ENCODE results near the gene IL21R.
"Not testable (repeated sequence)": the region's sequence is repeated elsewhere in the genome, so short reads cannot be mapped to it uniquely, and the experiment has no call there.

Gene IL21R

DNA sequence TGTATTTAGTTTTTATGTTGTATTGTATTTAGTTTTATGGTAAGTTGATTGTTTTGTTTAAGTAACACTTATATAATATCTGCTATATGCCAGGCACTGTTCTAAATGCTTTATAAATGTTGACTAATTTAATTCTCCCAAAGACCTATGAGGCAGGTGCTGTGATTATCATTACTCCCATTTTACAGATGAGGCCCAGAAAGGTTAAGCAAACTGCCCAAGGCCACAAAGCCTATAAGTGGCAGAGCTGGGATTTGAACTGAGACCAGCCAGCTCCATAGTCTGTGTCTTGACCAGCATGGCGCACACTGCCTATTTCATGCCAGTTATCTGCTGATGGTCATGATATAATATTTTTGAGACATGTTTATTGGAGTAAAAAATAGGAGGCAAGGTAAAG is 24.0 kb downstream of the IL21R start:
- in situ Hi-C loops (cut with MboI; ENCODE audit: low sequenced_read_pairs), result no loop called here

DNA sequence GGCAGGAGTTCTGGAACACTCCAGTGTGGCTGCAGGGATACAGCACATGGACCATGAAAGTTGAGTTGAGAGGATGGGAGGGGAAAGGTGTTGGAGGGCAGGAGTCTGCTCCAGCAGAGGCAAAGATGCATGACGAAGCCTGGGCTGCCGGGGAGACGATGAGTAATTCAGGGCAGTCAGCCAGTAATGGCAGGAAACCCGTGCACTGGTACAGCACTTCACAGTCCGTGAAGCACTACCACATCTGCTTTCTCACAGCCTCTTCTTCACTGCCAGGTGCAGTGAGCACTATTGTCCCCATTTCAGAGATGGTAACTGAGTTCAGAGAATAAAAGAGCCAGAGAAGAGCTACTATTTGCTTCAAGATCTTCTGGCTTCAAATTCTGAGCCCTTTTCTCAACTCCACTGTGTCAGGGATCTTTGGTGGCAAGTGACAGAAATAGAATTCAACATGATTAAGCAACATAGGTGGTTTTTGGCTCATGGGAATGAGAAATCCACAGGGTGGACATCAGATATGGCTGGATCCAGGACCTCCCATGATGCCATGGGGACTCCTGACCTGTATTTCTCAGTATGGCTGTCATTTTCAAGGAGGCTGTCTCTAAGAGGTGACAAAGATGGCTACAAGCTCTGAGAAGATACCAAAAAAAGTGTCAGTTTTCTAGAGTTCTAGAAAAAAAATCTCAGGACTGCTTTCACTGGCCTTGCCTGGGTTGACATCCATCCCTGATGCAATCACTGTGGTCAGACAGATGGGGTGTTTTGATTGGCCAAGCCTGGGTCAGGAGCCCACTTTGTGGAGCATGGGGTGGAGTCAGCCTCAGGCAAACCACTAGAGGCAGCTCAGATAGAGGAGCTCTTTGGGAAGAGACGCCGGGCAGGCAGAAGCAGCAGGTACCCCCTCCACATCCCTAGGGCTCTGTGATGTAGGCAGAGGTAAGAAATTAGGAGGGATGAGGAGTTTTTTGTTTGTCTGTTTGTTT is 24.7 kb downstream of the IL21R start:
- in situ Hi-C loops (cut with MboI; ENCODE audit: low sequenced_read_pairs), result no loop called here

DNA sequence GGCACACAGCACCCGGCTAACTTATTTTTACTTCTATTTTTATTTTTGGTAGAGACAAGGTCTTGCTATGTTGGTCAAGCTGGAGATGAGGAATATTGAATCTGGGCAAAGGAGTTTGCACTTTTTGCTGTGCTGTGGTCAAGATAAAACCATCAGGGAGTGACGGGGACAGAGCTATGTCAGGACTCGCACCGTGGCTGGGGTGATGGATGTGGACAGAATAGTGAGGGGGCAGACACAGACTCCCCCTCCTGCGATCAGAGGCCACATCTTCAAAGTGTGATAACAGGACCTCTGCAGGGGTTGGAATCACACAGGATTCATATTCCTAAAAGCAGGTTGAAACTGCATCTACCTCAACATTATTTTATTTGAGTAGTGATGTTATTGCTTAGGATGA is 25.6 kb downstream of the IL21R start:
- in situ Hi-C loops (cut with MboI; ENCODE audit: low sequenced_read_pairs), result no loop called here

DNA sequence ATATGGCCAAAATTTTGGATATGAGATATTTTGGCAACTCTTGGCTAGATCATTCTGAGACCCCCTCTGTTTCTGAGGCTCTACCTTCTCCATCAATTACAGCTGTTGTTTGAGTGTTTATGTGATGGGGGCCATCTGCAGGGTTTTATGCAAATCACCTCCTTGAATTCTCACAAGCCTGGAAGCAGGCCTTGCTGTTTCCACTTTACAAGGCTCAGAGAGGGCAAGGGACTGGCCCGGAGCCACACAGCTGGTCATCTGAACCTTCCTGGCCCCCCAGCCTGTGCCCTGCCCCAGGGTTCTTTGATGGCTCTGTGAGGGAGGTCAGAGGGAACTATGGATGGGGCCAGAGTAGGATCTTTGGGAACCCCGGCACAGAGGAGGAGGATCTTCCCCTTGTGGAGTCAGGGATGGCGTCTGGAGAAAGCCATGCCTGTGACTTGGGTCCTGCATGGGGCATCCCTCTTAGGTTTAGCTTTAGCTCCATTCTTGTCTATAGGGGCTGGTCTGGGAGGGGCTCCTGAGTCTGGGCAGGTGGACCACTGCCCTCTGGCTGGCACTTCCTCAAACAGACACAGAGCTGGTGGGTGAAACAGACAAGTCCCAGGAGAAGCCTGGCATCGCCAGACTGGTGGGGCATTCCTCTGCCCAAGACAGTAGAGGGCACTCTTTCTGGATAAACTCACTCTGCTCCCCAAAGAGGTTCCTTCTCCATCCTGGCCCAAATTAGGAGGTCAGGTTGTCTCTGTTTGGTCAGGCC is 26.2 kb downstream of the IL21R start:
- in situ Hi-C loops (cut with MboI; ENCODE audit: low sequenced_read_pairs), result no loop called here

DNA sequence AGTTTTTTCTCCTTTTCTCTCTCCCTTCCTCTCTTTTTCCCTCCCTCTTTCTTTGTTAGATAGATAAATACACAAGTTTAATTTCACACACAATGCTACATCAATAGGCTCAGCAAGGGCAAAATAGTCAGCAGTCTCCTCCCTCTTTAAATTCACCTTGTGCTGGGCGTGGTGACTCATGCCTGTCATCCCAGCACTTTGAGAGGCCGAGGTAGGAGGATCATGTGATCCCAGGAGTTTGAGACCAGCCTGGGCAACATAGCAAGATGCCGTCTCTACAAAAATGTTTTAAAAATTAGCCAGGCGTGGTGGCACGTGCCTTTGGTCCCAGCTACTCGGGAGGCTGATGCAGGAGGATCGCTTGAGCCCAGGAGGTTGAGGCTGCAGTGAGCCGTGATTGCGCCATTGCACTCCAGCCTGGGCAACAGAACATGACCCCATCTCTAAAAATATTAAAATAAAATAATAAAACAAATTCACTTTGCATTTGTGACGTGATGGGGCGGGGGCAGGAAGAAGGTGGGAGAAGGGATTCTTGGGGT is 27.4 kb downstream of the IL21R start:
- in situ Hi-C loops (cut with MboI; ENCODE audit: low sequenced_read_pairs), result no loop called here

DNA sequence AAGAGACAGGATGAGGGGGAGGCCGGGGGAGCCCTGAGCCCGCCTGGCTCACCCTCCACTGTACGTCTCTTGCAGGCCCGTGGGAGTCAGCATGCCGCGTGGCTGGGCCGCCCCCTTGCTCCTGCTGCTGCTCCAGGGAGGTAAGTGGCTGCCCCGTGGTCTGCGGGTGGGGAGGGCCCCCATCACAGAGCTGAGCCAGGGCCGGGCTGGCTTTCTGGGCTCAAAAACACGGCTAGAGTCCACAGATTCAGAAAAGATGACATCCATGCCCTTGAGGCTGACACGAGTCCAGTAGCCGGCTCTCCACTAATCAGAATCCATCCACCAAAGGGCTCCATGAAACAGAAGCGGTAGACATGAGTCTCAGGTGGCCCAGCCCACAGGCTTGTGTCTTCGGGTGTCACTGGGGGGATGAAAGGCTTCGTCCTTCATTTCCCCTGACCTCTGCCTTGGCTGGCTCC is 28.0 kb downstream of the IL21R start:
- in situ Hi-C loops (cut with MboI; ENCODE audit: low sequenced_read_pairs), result no loop called here

DNA sequence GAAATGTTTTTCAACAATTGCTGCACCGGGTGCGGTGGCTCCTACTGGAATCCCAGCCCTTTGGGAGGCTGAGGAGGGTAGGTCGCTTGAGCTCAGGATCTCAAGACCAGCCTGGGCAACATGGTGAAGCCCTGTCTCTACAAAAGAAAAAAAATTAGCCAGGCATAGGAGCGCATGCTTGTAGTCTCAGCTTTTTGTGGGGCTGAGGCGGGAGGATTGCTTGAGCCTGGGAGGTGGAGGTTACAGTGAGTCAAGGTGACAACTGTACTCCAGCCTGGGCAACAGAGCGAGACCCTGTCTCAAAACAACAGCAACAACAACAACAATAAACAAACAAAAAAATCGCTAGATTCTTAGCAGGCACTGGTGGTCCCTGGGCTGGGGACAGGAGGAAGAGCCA is 28.5 kb downstream of the IL21R start:
- in situ Hi-C loops (cut with MboI; ENCODE audit: low sequenced_read_pairs), result no loop called here

DNA sequence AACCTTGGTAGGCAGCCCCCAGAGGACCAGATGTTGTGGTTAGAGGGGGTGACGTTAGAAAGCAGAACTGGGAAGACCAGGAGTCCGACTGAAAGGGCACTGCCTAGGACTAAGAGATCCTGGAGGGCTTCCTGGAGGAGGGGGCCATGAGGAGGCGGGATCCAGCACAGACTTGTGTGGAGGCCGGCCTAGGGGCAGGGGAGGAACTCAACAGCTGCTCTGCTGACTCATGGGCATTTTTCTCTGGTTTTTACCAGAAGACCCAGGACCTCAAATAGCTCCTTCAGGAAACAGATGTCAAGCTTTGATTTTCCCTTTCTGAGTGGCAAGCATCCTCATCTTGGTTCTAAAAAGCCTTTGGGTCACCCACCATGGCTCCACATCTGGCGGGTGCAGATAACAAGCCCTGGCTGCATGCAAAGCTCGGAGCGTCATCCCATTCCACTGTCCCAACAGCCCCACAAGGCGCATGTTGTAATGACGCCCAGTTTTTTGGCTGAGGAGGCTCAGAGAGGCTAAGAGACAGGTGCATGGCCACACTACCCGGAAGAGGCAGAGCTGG is 29.0 kb downstream of the IL21R start:
- in situ Hi-C loops (cut with MboI; ENCODE audit: low sequenced_read_pairs), result no loop called here

DNA sequence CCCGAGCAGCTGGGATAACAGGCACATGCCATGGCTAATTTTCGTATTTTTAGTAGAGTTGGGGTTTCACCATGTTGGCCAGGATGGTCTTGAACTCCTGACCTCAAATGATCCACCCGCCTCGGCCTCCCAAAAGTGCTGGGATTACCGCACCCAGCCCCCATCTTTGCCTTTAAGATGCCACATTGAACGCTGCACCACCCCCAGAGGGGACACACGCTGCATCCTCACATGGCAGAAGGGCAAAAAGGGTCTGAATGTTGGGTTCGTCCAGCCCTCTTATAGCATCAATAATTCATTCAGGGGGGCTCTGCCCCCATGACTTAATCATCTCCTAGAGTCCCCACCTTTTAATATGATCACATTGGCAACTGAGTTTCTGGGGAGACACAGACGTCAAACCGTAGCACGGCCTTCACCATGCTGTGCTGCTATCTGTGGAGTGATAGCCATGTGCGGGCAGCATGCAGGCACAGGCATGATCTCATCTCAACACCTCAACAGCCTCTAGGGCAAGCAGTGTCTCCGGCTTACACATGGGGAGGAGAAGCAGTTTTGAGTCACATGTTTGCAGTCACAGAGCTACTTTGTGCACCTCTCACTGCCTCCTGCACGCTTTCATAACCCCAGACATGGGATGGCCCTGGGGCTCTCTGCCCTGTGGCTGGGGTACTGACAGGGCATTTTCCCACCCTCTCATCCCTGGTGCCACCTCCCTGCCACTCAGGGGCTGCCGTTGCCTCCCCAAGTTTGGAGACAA is 30.0 kb downstream of the IL21R start:
- in situ Hi-C loops (cut with MboI; ENCODE audit: low sequenced_read_pairs), result no loop called here

DNA sequence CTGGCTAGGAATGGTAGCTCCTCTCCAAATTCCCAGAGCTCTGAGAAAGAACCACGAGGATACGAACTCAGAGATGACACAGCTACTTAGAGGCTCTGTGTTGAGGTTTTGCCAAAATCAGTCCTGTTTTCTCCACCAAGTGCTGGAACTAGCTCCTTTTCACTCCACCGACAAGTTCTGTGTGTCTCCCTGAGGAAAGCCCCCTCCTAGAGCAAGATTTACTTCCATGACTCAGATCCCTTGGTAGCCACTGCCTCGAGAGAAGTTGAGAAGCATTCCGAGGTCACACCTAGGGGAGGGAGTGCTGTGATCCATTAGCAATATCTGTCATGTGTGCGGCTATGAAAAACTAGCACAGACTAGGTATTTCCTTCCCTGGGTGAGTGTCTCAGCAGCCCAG is 30.6 kb downstream of the IL21R start:
- in situ Hi-C loops (cut with MboI; ENCODE audit: low sequenced_read_pairs), result no loop called here

DNA sequence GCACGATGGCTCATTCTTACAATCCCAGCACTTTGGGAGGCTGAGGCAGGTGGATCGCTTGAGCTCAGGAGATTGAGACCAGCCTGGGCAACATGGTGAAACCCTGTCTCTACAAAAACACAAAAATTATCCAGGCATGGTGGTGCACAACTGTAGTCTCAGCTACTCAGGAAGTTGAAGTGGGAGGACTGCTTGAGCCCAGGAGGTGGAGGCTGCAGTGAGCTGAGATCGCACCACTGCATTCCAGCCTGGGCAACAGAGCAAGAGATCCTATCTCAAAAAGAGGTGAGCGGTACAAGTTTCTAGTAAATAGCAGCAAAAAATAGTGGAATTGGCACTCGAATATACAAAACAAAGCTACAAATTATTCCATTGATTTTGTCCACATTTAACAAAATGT is 31.2 kb downstream of the IL21R start:
- in situ Hi-C loops (cut with MboI; ENCODE audit: low sequenced_read_pairs), result not testable (repeated sequence)

DNA sequence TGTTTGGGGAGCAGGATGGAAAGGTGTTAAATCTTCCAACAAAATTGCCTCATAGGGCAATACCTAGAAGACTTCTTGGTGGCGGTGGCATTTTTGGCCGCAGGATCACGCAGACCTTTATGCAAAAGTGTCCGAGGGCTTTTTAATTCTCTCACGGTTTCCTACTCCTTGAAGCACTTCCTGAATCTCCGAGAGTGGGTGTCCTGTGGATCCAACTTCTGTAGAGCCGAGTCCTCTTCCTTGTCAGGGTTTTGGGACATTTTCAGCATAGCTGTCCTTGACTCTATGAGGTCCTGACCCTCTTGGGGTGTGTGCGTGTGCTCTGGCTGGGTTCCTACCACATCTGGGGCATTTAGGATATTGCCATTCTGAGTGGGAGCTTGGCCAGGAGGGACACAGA is 31.7 kb downstream of the IL21R start:
- in situ Hi-C loops (cut with MboI; ENCODE audit: low sequenced_read_pairs), result no loop called here

DNA sequence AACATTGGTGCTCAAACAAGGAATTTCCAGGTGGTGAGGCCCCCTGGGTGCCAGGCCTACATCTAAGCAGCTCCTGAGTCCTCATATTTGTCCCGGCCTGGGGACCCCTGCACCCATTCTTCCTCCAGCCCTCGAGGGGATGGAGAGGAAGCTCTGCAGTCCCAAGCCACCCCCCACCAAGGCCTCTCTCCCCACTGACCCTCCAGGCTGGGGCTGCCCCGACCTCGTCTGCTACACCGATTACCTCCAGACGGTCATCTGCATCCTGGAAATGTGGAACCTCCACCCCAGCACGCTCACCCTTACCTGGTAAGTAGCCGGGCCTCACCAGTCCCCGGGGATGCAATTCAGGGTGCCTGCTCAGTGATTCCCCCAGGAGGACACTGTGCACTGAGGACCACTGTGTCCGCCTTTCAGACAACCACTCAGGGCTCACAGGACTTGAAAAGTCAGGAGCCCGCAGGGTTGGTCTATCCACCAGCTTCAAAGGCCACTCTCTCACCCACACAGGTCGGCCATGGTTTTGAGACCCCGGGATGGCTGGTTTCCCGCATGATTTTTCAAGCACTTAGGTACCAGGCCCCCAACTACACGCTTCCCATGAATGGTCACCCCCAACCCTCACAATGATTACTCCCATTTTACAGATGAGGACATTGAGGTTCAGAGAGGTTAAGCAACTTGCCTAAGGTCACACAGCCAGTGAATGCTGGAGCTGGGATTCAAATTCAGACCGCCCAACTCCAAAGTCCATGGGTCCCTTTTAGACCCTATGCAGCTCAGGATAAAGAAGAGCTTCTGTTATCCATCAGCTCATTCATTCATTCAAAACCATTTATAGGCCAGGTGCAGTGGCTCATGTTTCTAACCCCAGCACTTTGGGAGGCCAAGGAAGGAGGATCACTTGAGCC is 32.4 kb downstream of the IL21R start:
- in situ Hi-C loops (cut with MboI; ENCODE audit: low sequenced_read_pairs), result no loop called here

DNA sequence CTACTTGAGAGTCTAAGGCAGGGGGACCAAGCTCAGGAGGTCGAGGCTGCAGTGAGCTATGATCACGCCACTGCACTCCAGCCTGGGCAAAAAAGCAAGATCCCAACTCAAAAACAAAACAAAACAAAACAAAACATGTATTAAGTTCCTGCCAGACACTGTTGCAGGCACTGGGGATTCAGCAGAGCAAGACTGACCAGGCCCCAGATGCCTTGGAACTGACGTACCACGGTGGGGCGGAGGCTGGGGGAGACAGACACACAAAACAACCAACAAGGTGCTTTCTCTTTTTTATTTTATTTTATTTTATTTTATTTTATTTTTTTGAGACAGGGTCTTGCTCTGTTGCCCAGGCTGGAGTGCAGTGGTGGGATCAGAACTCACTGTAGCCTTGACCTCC is 33.2 kb downstream of the IL21R start:
- in situ Hi-C loops (cut with MboI; ENCODE audit: low sequenced_read_pairs), result not testable (repeated sequence)

DNA sequence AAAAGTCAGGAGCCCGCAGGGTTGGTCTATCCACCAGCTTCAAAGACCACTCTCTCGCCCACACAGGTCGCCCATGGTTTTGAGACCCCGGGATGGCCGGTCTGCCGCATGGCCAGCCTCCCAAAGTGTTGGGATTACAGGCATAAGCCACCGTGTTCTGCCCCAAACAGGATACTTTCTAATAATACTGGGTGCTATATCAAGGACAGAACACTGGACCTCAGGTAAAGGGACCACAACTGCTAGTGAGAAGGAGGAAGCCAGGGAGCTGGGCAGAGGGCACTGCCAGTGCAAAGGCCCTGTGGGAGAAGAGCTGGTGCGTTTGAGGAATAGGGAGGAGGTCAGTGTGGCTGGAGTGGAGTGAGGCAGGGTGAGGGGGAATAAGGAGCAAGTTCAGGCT is 34.1 kb downstream of the IL21R start:
- in situ Hi-C loops (cut with MboI; ENCODE audit: low sequenced_read_pairs), result no loop called here

DNA sequence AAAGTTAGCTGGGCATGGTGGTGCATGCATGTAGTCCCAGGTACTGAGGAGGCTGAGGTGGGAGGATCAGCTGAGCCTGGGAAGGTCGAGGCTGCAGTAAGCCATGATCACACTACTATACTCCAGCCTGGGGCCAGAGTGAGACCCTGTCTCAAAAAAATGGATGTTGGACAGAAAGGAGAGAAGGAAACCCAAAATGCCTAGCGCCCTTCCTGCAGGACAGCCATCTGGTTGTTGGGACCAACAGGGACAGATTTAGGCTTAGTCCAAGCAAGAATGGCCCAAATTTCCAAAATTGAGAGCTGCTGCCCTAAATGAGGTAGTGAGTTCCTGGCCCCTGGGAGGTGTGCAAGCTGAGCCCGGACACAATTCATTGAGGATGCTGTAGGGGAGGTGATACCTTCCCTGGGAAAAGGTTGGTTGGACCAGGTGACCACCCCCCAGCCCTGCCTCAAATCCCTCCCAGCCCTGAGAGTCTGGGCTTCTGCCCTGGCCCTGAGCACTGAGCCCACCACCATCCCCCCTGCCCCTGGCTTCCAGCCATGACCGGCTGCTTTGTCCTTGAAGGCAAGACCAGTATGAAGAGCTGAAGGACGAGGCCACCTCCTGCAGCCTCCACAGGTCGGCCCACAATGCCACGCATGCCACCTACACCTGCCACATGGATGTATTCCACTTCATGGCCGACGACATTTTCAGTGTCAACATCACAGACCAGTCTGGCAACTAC is 35.1 kb downstream of the IL21R start:
- in situ Hi-C loops (cut with MboI; ENCODE audit: low sequenced_read_pairs), result no loop called here

DNA sequence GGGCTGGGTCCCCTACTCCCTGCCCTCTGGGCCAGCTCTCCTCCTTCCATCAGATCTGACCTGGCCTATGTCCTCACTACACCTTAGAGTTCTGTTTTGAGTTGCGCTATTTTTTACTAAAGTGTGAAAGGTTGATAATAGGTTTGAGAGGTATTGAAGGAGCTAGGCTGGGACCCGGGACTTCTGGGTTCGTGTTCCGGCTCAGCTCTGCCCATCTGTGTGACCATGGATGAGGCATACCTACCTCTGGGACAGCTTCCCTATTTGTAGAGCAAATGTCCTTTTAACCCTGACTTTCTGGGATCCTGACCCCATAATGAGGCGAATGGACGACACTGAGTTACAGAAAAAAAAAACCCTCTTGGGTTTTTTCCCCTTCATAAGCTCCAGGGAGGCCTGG is 36.0 kb downstream of the IL21R start:
- in situ Hi-C loops (cut with MboI; ENCODE audit: low sequenced_read_pairs), result no loop called here

DNA sequence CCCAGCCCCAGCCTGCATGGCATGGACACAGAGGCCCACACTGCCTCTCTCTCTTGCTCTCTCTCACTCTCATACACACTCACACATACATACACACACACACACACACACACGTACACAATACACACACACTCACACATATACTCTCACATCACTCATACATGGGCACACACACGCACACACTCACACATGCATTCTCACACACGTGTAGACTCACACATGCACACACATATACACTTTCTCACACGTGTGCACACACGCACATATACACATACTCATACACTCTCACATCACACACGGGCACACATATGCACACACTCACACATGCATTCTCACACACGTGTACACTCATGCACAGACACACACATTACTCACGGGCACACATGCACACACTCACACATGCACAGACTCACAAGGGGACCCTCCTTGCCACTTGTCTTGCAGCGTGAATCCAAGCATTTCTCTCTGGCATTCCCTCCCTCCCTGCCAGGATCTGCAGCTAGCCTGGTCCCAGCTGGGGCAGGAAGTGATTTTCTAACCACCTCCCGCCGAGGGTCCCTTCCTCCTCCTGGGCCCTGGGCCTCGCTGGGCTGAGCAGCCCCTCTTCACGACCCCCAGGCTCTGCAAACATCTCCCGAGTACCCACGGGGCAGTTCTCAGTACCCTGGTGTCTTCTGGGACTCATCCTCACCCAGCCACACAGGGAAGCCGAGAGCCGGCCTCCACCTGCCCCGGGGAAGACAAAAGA is 37.5 kb downstream of the IL21R start:
- in situ Hi-C loops (cut with MboI; ENCODE audit: low sequenced_read_pairs), result no loop called here

All from HL-60/S4 (cell line).